Measurements from ENCODE around the gene IVD.

IVD gene

GRCh38 chr15:40379374-40379773 lies 26.2 kb upstream of the IVD start:
- no peak for DNase-seq

GRCh38 chr15:40379853-40380252 lies 25.7 kb upstream of the IVD start:
- no peak for DNase-seq

GRCh38 chr15:40380636-40381035 lies 25.0 kb upstream of the IVD start:
- DNase-seq, result no peak

- DNase-seq, result no peak
These were observed 23.6 kb upstream of the IVD start for GRCh38 chr15:40381818-40382529.

- peak; percentile 96 for DNase-seq
These were observed 22.8 kb upstream of the IVD start, which contains the start of gene KNSTRN for GRCh38 chr15:40382580-40383456. Gene KNSTRN (plus strand): TSS chr15:40382721. CDS start chr15:40382836, 115 bp downstream.

- DNase-seq, result no peak
These were observed 19.1 kb upstream of the IVD start for GRCh38 chr15:40386480-40386879.

- DNase-seq, result no peak
These were observed 16.4 kb upstream of the IVD start for GRCh38 chr15:40388941-40389823.

- no peak for DNase-seq
These were observed 15.6 kb upstream of the IVD start for GRCh38 chr15:40389824-40390595.

- DNase-seq, result no peak
These were observed 12.3 kb upstream of the IVD start for GRCh38 chr15:40392986-40393948.

- no peak for DNase-seq
These were observed 7.7 kb upstream of the IVD start for GRCh38 chr15:40397688-40398412.

GRCh38 chr15:40398413-40398873 lies 7.2 kb upstream of the IVD start:
- no peak for DNase-seq

GRCh38 chr15:40399370-40399769 lies 6.2 kb upstream of the IVD start:
- DNase-seq, result no peak

- no peak for DNase-seq
These were observed 1.9 kb downstream of the IVD start for GRCh38 chr15:40407330-40407990.

GRCh38 chr15:40409366-40409765 lies 3.8 kb downstream of the IVD start:
- no peak for DNase-seq

- DNase-seq, result no peak
These were observed 4.9 kb downstream of the IVD start for GRCh38 chr15:40410476-40410875.

GRCh38 chr15:40412095-40412759 lies 6.6 kb downstream of the IVD start:
- no peak for DNase-seq

- DNase-seq, result no peak
These were observed 7.4 kb downstream of the IVD start for GRCh38 chr15:40413036-40413435.

- DNase-seq, result no peak
These were observed 9.2 kb downstream of the IVD start for GRCh38 chr15:40414816-40415215.

- DNase-seq, result no peak
These were observed 9.6 kb downstream of the IVD start for GRCh38 chr15:40415226-40415625.

Measured in stimulated activated CD4-positive, alpha-beta T cell treated with anti-CD3 and anti-CD28 coated beads, Interleukin-4, amount 100 ng/mL, for 24 hours (primary cell).